HCT116 (cell line): ENCODE measurements around the gene SPINT4. TPM values are rescaled to one million over a fixed set of nuclear protein-coding genes. Genes with fewer than 3 reads are reported as not detected.
"Not testable (repeated sequence)": the region's sequence is repeated elsewhere in the genome, so short reads cannot be mapped to it uniquely, and the experiment has no call there.

Experiments used
- ATAC-seq: fragments of 200-7000 bp; cut with Tn5 transposase; 2 replicates; pipeline ENCODE4 v1.9.1; 2020; ENCODE audit warnings: mild to moderate bottlenecking, moderate library complexity
- BruUV-seq: library from RNA; stranded (reverse); fragments of 400-500 nt; replicated peaks from 2 replicates; lab custom pipeline; 2021; lab: Mats Ljungman, UMichigan
- CTCF ChIA-PET: fragments of 300-600 bp; sonication (Branson Sonifier 250); formaldehyde crosslinking; loops from one replicate; lab custom pipeline; 2021; ENCODE audit warnings: antibody characterized with exemption; lab: Charles Lee
- POLR2A ChIA-PET: fragments of 300-600, 350-600 bp; sonication (Branson Sonifier 250); formaldehyde crosslinking; loops from one replicate; lab custom pipeline; 2021; ENCODE audit warnings: antibody characterized with exemption; lab: Charles Lee
- RAD21 ChIA-PET, 2 experiments: fragments of 300-600 bp; sonication (Branson Sonifier 250); formaldehyde crosslinking; loops; one replicate each; lab custom pipeline; 2023; ENCODE audit warnings: low total read pairs in 2 of 2; ENCODE audit not compliant: uncharacterized antibody in 2 of 2, unreplicated experiment in 2 of 2, low non-redundant PET in 1 of 2; lab: Charles Lee
- DNase-seq: peaks from one replicate; pipeline ENCODE4 v3.0.0-alpha.2; 2010; ENCODE audit warnings: low read depth, low spot score
- H2AFZ ChIP-seq: fragments of 200-600 bp; shearing (Covaris generic), sonication (generic); 2 replicates; pipeline ENCODE4 v1.6.1; 2017; ENCODE audit warnings: low read depth, mixed run types, mixed read lengths, antibody characterized with exemption, low read length; ENCODE audit not compliant: poor library complexity, severe bottlenecking
- H3K27ac ChIP-seq: 2 replicates; pipeline ENCODE4 v1.5.1; 2012; ENCODE audit warnings: low read depth, low read length
- H3K27me3 ChIP-seq: fragments of 200-600 bp; sonication (generic); 2 replicates; pipeline ENCODE4 v1.6.1; 2016; ENCODE audit warnings: mixed run types, low read length, mixed read lengths; ENCODE audit not compliant: insufficient read depth
- H3K36me3 ChIP-seq, 2 experiments: fragments of 200-500 bp in 1 of 2; fragments of 200-600 bp in 1 of 2; sonication (Bioruptor generic) in 1 of 2; sonication (generic) in 1 of 2; 2 replicates each; pipeline versions ENCODE4 v1.5.1 to v1.6.1; 2014 to 2016; ENCODE audit warnings: low read length in 2 of 2, inconsistent platforms in 1 of 2, mixed read lengths in 1 of 2, mixed run types in 1 of 2; ENCODE audit not compliant: insufficient read depth in 2 of 2, control insufficient read depth in 1 of 2
- H3K4me1 ChIP-seq, 2 experiments: fragments of 200-600 bp in 1 of 2; sonication (generic) in 1 of 2; 2 replicates each; pipeline versions ENCODE4 v1.5.1 to v1.6.1; 2012 to 2017; ENCODE audit warnings: low read length in 2 of 2, inconsistent platforms in 1 of 2, mild to moderate bottlenecking in 1 of 2, mixed read lengths in 1 of 2, mixed run types in 1 of 2, moderate library complexity in 1 of 2; ENCODE audit not compliant: insufficient read depth in 2 of 2, control insufficient read depth in 1 of 2
- H3K4me2 ChIP-seq: fragments of 200-600 bp; sonication (generic); 2 replicates; pipeline ENCODE4 v1.6.1; 2017; ENCODE audit warnings: mixed run types, low read length, mixed read lengths
- H3K4me3 ChIP-seq, 2 experiments: fragments of 200-600 bp in 1 of 2; sonication (generic) in 1 of 2; replicated peaks in 1 of 2; 2 replicates each; pipeline ENCODE4 v1.5.1; 2011 to 2016; ENCODE audit warnings: low read length in 2 of 2, control low read depth in 1 of 2, low read depth in 1 of 2, mild to moderate bottlenecking in 1 of 2, mixed read lengths in 1 of 2, mixed run types in 1 of 2
- H3K79me2 ChIP-seq: fragments of 200-600 bp; sonication (generic); 2 replicates; pipeline ENCODE4 v1.6.1; 2017; ENCODE audit warnings: mild to moderate bottlenecking, mixed run types, low read length, moderate library complexity, mixed read lengths; ENCODE audit not compliant: insufficient read depth
- H3K9ac ChIP-seq: fragments of 200-600 bp; sonication (generic); 2 replicates; pipeline ENCODE4 v1.6.1; 2016; ENCODE audit warnings: low read length, mixed read lengths
- H3K9me2 ChIP-seq: fragments of 200-600 bp; sonication (generic), shearing (Covaris generic); 2 replicates; pipeline ENCODE4 v1.6.1; 2017; ENCODE audit warnings: mixed run types, mild to moderate bottlenecking, moderate library complexity; ENCODE audit not compliant: insufficient read depth
- H3K9me3 ChIP-seq, 2 experiments: fragments of 200-500 bp in 1 of 2; fragments of 200-600 bp in 1 of 2; sonication (Bioruptor generic) in 1 of 2; sonication (generic) in 1 of 2; 2 replicates each; pipeline ENCODE4 v1.6.1; 2014 to 2017; ENCODE audit warnings: low read length in 2 of 2, mixed read lengths in 2 of 2, inconsistent platforms in 1 of 2, low read depth in 1 of 2, mild to moderate bottlenecking in 1 of 2, mixed run types in 1 of 2, moderate library complexity in 1 of 2; ENCODE audit not compliant: control insufficient read depth in 1 of 2, insufficient read depth in 1 of 2
- H4K20me1 ChIP-seq: fragments of 200-600 bp; sonication (generic), shearing (Covaris generic); 2 replicates; pipeline ENCODE4 v1.6.1; 2017; ENCODE audit warnings: mixed run types, mild to moderate bottlenecking, moderate library complexity; ENCODE audit not compliant: insufficient read depth
- CEBPB ChIP-seq: IDR thresholded peaks from 2 replicates; pipeline ENCODE4 v1.6.1; 2012; ENCODE audit warnings: low read depth
- FOSL1 ChIP-seq: IDR thresholded peaks from 2 replicates; pipeline ENCODE4 v1.6.1; 2012; ENCODE audit warnings: low read depth
- SIN3A ChIP-seq: IDR thresholded peaks from 2 replicates; pipeline ENCODE4 v1.6.1; 2012; ENCODE audit warnings: low read depth
- SP1 ChIP-seq: IDR thresholded peaks from 2 replicates; pipeline ENCODE4 v1.6.1; 2012; ENCODE audit warnings: low read depth
- SRF ChIP-seq: IDR thresholded peaks from 2 replicates; pipeline ENCODE4 v1.6.1; 2012; ENCODE audit warnings: low read depth
- YY1 ChIP-seq: IDR thresholded peaks from 2 replicates; pipeline ENCODE4 v1.6.1; 2011; ENCODE audit warnings: low read length, low read depth, moderate library complexity, mild to moderate bottlenecking; ENCODE audit not compliant: insufficient replicate concordance; ENCODE audit errors: extremely low read depth
- ZNF274 ChIP-seq: fragments of 200-500 bp; sonication (Bioruptor generic); IDR thresholded peaks from 2 replicates; pipeline ENCODE4 v1.6.1; 2014; ENCODE audit warnings: mild to moderate bottlenecking, low read depth, low read length, inconsistent platforms
- intact Hi-C: fragments of 100-400 bp; cut with micrococcal nuclease; formaldehyde crosslinking; loops from 2 replicates; pipeline ENCODE4 v1.10.0; 2022
- total RNA-seq: library from RNA; stranded (reverse); gene quantifications from one replicate; pipeline ENCODE4 v1.2.1, GENCODE V29; 2021; ENCODE audit not compliant: unreplicated experiment

SPINT4 gene
- total RNA-seq, 1 experiment from 2014 or later: not detected

DNA sequence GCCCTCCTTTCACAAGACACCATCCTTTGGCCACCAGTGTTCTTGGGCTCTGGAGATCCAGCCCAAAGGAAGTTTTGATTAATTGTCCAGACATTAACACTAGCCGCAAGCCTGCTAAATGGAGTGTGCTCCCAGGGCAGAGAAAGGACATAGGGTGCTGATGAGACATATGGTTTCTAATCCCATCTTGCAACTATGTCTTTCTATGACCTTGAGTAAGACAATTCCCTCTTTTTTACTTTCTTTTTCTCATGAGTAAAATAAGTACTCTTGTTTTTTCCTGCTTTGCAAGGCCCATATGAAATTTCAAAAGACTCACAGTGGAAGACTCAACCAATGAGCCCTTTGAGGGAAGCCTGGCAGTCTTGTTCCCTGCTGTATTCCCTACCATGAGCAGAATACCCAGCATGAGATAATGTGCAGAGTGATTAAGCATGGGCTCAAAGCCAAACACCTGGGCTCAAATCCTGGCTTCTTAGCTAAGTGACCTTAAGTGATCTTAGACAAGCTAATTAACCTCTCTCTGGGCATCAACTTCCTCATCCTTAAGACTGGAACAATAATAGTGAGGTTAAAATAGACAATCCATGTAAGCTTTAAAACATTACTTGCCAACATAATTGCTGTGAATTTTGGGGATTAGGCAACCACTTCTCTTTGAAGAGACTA, 17.0 kb upstream of the SPINT4 start, which contains the start of gene WFDC10B:
Gene WFDC10B, minus strand, starts transcription at position 51 of the 669 bp plus-strand sequence. CDS start 19,027 bp downstream, outside the sequence.
- ATAC-seq (no peak), DNase-seq (no peak)
- Histone ChIP-seq H3K27ac (no peak within 1 kb of the TSS), H3K9me2 (no peaks in the 10 kb centered on the region), H4K20me1 (no peaks in the 10 kb centered on the region), H3K4me3 (no peak within 1 kb of the TSS), H3K36me3 (no peaks in the 10 kb centered on the region), H3K4me2 (no peak within 1 kb of the TSS), H3K27me3 (no peaks in the 10 kb centered on the region), H3K9me3 (no peaks in the 10 kb centered on the region), H2AFZ (no peak within 1 kb of the TSS), H3K9ac (no peak within 1 kb of the TSS), H3K4me1 (no peaks in the 10 kb centered on the region), H3K79me2 (no peaks in the 10 kb centered on the region)
- TF ChIP-seq SRF (no peak), SP1 (no peak), SIN3A (no peak), YY1 (no peak), FOSL1 (no peak), ZNF274 (no peak), CEBPB (no peak)
- ChIA-PET CTCF (no interaction called here), POLR2A (no interaction called here), RAD21 (no interaction called here)
- intact Hi-C loops: no loop called here
- BruUV-seq: no TSS peak

DNA sequence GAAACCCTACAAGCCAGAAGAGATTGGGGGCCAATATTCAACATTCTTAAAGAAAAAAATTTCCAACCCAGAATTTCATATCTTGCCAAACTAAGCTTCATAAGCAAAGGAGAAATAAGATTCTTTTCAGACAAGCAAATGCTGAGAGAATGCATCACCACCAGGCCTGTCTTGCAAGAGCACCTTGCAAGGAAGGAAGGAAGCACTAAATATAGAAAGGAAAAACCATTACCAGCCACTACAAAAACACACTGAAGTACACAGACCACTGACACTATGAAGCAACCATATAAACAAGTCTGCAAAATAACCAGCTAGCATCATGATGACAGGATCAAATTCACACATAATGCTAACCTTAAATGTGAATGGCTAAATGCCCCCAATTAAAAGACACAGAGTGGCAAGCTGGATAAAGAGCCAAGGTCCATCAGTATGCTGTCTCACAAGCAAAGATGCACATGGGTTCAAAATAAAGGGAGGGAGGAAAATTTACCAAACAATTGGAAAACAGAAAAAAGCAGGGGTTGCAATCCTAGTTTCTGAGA, 5.9 kb upstream of the SPINT4 start:
- H3K9me3 ChIP-seq, H3K4me3 ChIP-seq, RAD21 ChIA-PET, H3K27ac ChIP-seq, H3K4me2 ChIP-seq, intact Hi-C loops, H3K27me3 ChIP-seq, H4K20me1 ChIP-seq, ATAC-seq, H3K79me2 ChIP-seq, BruUV-seq, DNase-seq, POLR2A ChIA-PET, H2AFZ ChIP-seq, H3K9ac ChIP-seq, H3K36me3 ChIP-seq, H3K9me2 ChIP-seq, CTCF ChIA-PET, H3K4me1 ChIP-seq: not testable (repeated sequence)
